ENCODE results near the gene LACTB. TPM values are rescaled to one million over a fixed set of nuclear protein-coding genes. Genes with fewer than 3 reads are reported as not detected.
A peak's percentile ranks its signal among the peaks of the same experiment; 100 is the strongest.

Gene LACTB
- total RNA-seq, 4 donors from 2014 or later = 9.0 to 18.4 (median 16.5) TPM

- peaks cover 0 to 14% (median 8%) of the 10 kb centered on the region in 4 donors for H3K4me1 ChIP-seq
- peak overlapping the region in 1 of 4 donors; percentile 44 for H3K27ac ChIP-seq
- H3K4me3 ChIP-seq = no peak overlapping the region
- H3K27me3 ChIP-seq = no peaks in the 10 kb centered on the region
- no peak for DNase-seq (ENCODE audit: low spot score in 2 of 2)
- no peaks in the 10 kb centered on the region for H3K36me3 ChIP-seq
- TF ChIP-seq EP300 (IDR thresholded peaks at IDR 0.05) (no peak), POLR2A (IDR thresholded peaks at IDR 0.05) (no peak), CTCF (IDR thresholded peaks at IDR 0.05) (no peak)
- WGBS, 2 donors = 53 to 61% methylated on average over 6 of the region's 6 CpGs
- no peaks in the 10 kb centered on the region for H3K9me3 ChIP-seq
These were observed 33.0 kb upstream of the LACTB start for GRCh38 chr15:63088533-63089245.

GRCh38 chr15:63089260-63090043 lies 32.2 kb upstream of the LACTB start:
- TF ChIP-seq POLR2A (IDR thresholded peaks at IDR 0.05) (no peak), EP300 (IDR thresholded peaks at IDR 0.05) (no peak), CTCF (IDR thresholded peaks at IDR 0.05) (no peak)
- H3K27ac ChIP-seq = peak overlapping the region in 2 of 4 donors; percentile 28 to 44
- no peaks in the 10 kb centered on the region for H3K9me3 ChIP-seq
- 61 to 71% methylated on average over 6 of the region's 6 CpGs for WGBS, 2 donors
- peaks cover 0 to 14% (median 8%) of the 10 kb centered on the region in 4 donors for H3K4me1 ChIP-seq
- no peaks in the 10 kb centered on the region for H3K27me3 ChIP-seq
- peak in 1 of 2 donors; percentile 20 for DNase-seq (ENCODE audit: low spot score in 2 of 2)
- H3K4me3 ChIP-seq = no peak overlapping the region
- no peaks in the 10 kb centered on the region for H3K36me3 ChIP-seq

GRCh38 chr15:63090472-63090871 lies 31.2 kb upstream of the LACTB start:
- peaks cover 0 to 14% (median 8%) of the 10 kb centered on the region in 4 donors for H3K4me1 ChIP-seq
- H3K27ac ChIP-seq = no peak overlapping the region
- TF ChIP-seq EP300 (IDR thresholded peaks at IDR 0.05) = no peak
- no peak for TF ChIP-seq POLR2A (IDR thresholded peaks at IDR 0.05)
- TF ChIP-seq CTCF (IDR thresholded peaks at IDR 0.05) = no peak
- 88 to 92% methylated on average over 9 of the region's 9 CpGs for WGBS, 2 donors
- no peaks in the 10 kb centered on the region for H3K9me3 ChIP-seq
- no peak for DNase-seq (ENCODE audit: low spot score in 2 of 2)
- no peaks in the 10 kb centered on the region for H3K36me3 ChIP-seq
- no peak overlapping the region for H3K4me3 ChIP-seq
- no peaks in the 10 kb centered on the region for H3K27me3 ChIP-seq

- no peaks in the 10 kb centered on the region for H3K36me3 ChIP-seq
- H3K27ac ChIP-seq = no peak overlapping the region
- H3K9me3 ChIP-seq = no peaks in the 10 kb centered on the region
- no peaks in the 10 kb centered on the region for H3K27me3 ChIP-seq
- WGBS, 2 donors = 93 to 95% methylated on average over 8 to 10 of the region's 10 CpGs
- no peak for DNase-seq (ENCODE audit: low spot score in 2 of 2)
- H3K4me3 ChIP-seq = no peak overlapping the region
- TF ChIP-seq CTCF (IDR thresholded peaks at IDR 0.05) = no peak
- TF ChIP-seq EP300 (IDR thresholded peaks at IDR 0.05) = no peak
- no peak for TF ChIP-seq POLR2A (IDR thresholded peaks at IDR 0.05)
- H3K4me1 ChIP-seq = peaks cover 0 to 14% (median 8%) of the 10 kb centered on the region in 4 donors
These were observed 30.8 kb upstream of the LACTB start for GRCh38 chr15:63090887-63091286.

All from tibial nerve (tissue), 4 donors.